Glutamatergic neuron (in vitro differentiated cells): Measurements from ENCODE around the gene PHLDB1. TPM values are rescaled to one million over a fixed set of nuclear protein-coding genes. Genes with fewer than 3 reads are reported as not detected.

Experiments
- DNase-seq: peaks from one replicate; pipeline ENCODE4 v3.0.0; 2022
- H3K27ac Mint-ChIP-seq: one replicate; pipeline ENCODE4 v1.8.0; 2020; ENCODE audit warnings: mild to moderate bottlenecking, mixed read lengths, inconsistent platforms; ENCODE audit not compliant: unreplicated experiment
- H3K27me3 Mint-ChIP-seq: one replicate; pipeline ENCODE4 v1.8.0; 2020; ENCODE audit warnings: mild to moderate bottlenecking, moderate library complexity, mixed read lengths, inconsistent platforms; ENCODE audit not compliant: unreplicated experiment
- H3K36me3 Mint-ChIP-seq: one replicate; pipeline ENCODE4 v1.8.0; 2020; ENCODE audit warnings: mild to moderate bottlenecking, mixed read lengths, inconsistent platforms; ENCODE audit not compliant: unreplicated experiment
- H3K4me1 Mint-ChIP-seq: one replicate; pipeline ENCODE4 v1.8.0; 2020; ENCODE audit warnings: mild to moderate bottlenecking, low read depth, mixed read lengths, inconsistent platforms; ENCODE audit not compliant: unreplicated experiment
- H3K4me3 Mint-ChIP-seq: one replicate; pipeline ENCODE4 v1.8.0; 2020; ENCODE audit warnings: mild to moderate bottlenecking, mixed read lengths, inconsistent platforms; ENCODE audit not compliant: unreplicated experiment
- H3K9me3 Mint-ChIP-seq: one replicate; pipeline ENCODE4 v1.8.0; 2020; ENCODE audit warnings: mild to moderate bottlenecking, moderate library complexity, mixed read lengths, inconsistent platforms; ENCODE audit not compliant: unreplicated experiment
- CTCF ChIP-seq: fragments of 200-600 bp; sonication (generic); IDR thresholded peaks from one replicate; pipeline ENCODE4 v1.5.0; 2021; ENCODE audit not compliant: partially characterized antibody, unreplicated experiment
- total RNA-seq: library from RNA; stranded (reverse); fragmentation: NEBNext Ultra II Directional; extraction: Animal tissue kit (Norgen Biotek cat#: 25700); gene quantifications from one replicate; pipeline ENCODE4 v1.2.1, GENCODE V29; 2021; ENCODE audit not compliant: unreplicated experiment

PHLDB1 gene
- total RNA-seq, 1 donor from 2014 or later, result 78.4 TPM

- DNase-seq, result peak; percentile 12
- H3K27me3 Mint-ChIP-seq, result peaks cover 8% of the 10 kb centered on the region
- H3K4me1 Mint-ChIP-seq, result peaks cover 4% of the 10 kb centered on the region
- no peak for TF ChIP-seq CTCF
- peaks cover 3% of the 10 kb centered on the region for H3K9me3 Mint-ChIP-seq
- no peak overlapping the region for H3K27ac Mint-ChIP-seq
- no peaks in the 10 kb centered on the region for H3K36me3 Mint-ChIP-seq
- H3K4me3 Mint-ChIP-seq, result no peak overlapping the region
Measured at GRCh38 chr11:118615282-118615975, 8.0 kb downstream of the PHLDB1 start.

- DNase-seq, result peak; percentile 23
- H3K9me3 Mint-ChIP-seq, result peaks cover 3% of the 10 kb centered on the region
- H3K4me1 Mint-ChIP-seq, result peaks cover 4% of the 10 kb centered on the region
- no peaks in the 10 kb centered on the region for H3K36me3 Mint-ChIP-seq
- no peak overlapping the region for H3K27ac Mint-ChIP-seq
- no peak overlapping the region for H3K4me3 Mint-ChIP-seq
- H3K27me3 Mint-ChIP-seq, result peaks cover 8% of the 10 kb centered on the region
- TF ChIP-seq CTCF, result no peak
Measured at GRCh38 chr11:118615976-118616371, 8.6 kb downstream of the PHLDB1 start.

- H3K4me3 Mint-ChIP-seq, result no peak overlapping the region
- peaks cover 10% of the 10 kb centered on the region for H3K4me1 Mint-ChIP-seq
- no peak for TF ChIP-seq CTCF
- H3K9me3 Mint-ChIP-seq, result no peaks in the 10 kb centered on the region
- no peaks in the 10 kb centered on the region for H3K36me3 Mint-ChIP-seq
- H3K27ac Mint-ChIP-seq, result no peak overlapping the region
- peaks cover 12% of the 10 kb centered on the region for H3K27me3 Mint-ChIP-seq
- DNase-seq, result peak; percentile 11
Measured at GRCh38 chr11:118618115-118618990, 10.9 kb downstream of the PHLDB1 start.

GRCh38 chr11:118618991-118619375 lies 11.6 kb downstream of the PHLDB1 start:
- no peak overlapping the region for H3K4me3 Mint-ChIP-seq

More at GRCh38 chr11:118618991-118619375, 11.6 kb downstream of the PHLDB1 start:
- H3K4me1 Mint-ChIP-seq, result peaks cover 10% of the 10 kb centered on the region
- no peaks in the 10 kb centered on the region for H3K9me3 Mint-ChIP-seq
- peaks cover 12% of the 10 kb centered on the region for H3K27me3 Mint-ChIP-seq
- DNase-seq, result peak; percentile 12
- no peak for TF ChIP-seq CTCF
- no peaks in the 10 kb centered on the region for H3K36me3 Mint-ChIP-seq
- no peak overlapping the region for H3K27ac Mint-ChIP-seq
